Spinal cord (tissue), 10 donors: ENCODE results near the gene SLCO3A1. TPM values are rescaled to one million over a fixed set of nuclear protein-coding genes. Genes with fewer than 3 reads are reported as not detected.

Experiments used
- DNase-seq, 6 donors: peaks; one replicate each; pipeline versions ENCODE4 v3.0.0 to v3.0.0-alpha.2; 2013 to 2015; ENCODE audit warnings: low spot score in 6 of 6, low read depth in 4 of 6
- H3K27ac ChIP-seq: one replicate; pipeline ENCODE4 v1.5.1; 2013; ENCODE audit warnings: low read depth, low read length, control low read depth
- H3K27me3 ChIP-seq: one replicate; pipeline ENCODE4 v1.6.1; 2013; ENCODE audit warnings: low read length; ENCODE audit not compliant: control insufficient read depth, insufficient read depth
- H3K36me3 ChIP-seq: one replicate; pipeline ENCODE4 v1.6.1; 2013; ENCODE audit warnings: low read length; ENCODE audit not compliant: control insufficient read depth, insufficient read depth
- H3K4me1 ChIP-seq: one replicate; pipeline ENCODE4 v1.6.1; 2013; ENCODE audit warnings: low read length; ENCODE audit not compliant: control insufficient read depth, insufficient read depth
- H3K4me3 ChIP-seq: one replicate; pipeline ENCODE4 v1.5.1; 2013; ENCODE audit warnings: low read depth, low read length, control low read depth
- H3K9me3 ChIP-seq: one replicate; pipeline ENCODE4 v1.6.1; 2013; ENCODE audit warnings: low read length; ENCODE audit not compliant: control insufficient read depth, insufficient read depth
- WGBS: methylation state at CpG from one replicate; pipeline ENCODE4 v1.1.5; 2013; ENCODE audit warnings: missing lambda C conversion rate; ENCODE audit not compliant: insufficient coverage; 5-methylcytosine and 5-hydroxymethylcytosine counted together
- polyA plus RNA-seq, 2 donors: library from polyadenylated mRNA; unstranded; fragments of 120-200 nt; gene quantifications; one replicate each; pipeline ENCODE4 v1.2.1, GENCODE V29; 2013; ENCODE audit not compliant: insufficient read length in 2 of 2
- total RNA-seq, 2 donors: library from RNA; depleted of rRNA in 1 of 2; stranded (reverse); fragments of 120-200 nt in 1 of 2; fragments of >200 nt in 1 of 2; gene quantifications; one replicate each; pipeline versions ENCODE4 v1.2.3 to v1.2.4, GENCODE V29; 2013 to 2014
- donor health status: healthy.

The SLCO3A1 gene
- total and polyA plus RNA-seq, 4 donors: 4.6 to 22.2 (median 13.0) TPM

- no peak for DNase-seq
- 92% methylated on average over 3 of the region's 3 CpGs for WGBS
- Histone ChIP-seq H3K4me3 (no peak overlapping the region), H3K36me3 (no peaks in the 10 kb centered on the region), H3K9me3 (no peaks in the 10 kb centered on the region), H3K4me1 (peaks cover 17% of the 10 kb centered on the region), H3K27ac (no peak overlapping the region), H3K27me3 (no peaks in the 10 kb centered on the region)
Measured at GRCh38 chr15:92079047-92079446, 225.5 kb downstream of the SLCO3A1 start.

- WGBS: 77% methylated on average over 8 of the region's 10 CpGs
- no peak for DNase-seq
- Histone ChIP-seq H3K4me1 (peaks cover 12% of the 10 kb centered on the region), H3K9me3 (no peaks in the 10 kb centered on the region), H3K27ac (no peak overlapping the region), H3K36me3 (no peaks in the 10 kb centered on the region), H3K4me3 (no peak overlapping the region), H3K27me3 (no peaks in the 10 kb centered on the region)
Measured at GRCh38 chr15:92079647-92080255, 226.2 kb downstream of the SLCO3A1 start.

GRCh38 chr15:92082006-92082843, 228.7 kb downstream of the SLCO3A1 start:
- Histone ChIP-seq H3K4me1 (peaks cover 10% of the 10 kb centered on the region), H3K36me3 (no peaks in the 10 kb centered on the region), H3K27ac (no peak overlapping the region), H3K9me3 (no peaks in the 10 kb centered on the region), H3K4me3 (no peak overlapping the region), H3K27me3 (no peaks in the 10 kb centered on the region)
- WGBS: 12% methylated on average over 8 of the region's 10 CpGs
- DNase-seq: peak; percentile 62 to 96 (median 71)

GRCh38 chr15:92083190-92083589, 229.7 kb downstream of the SLCO3A1 start:
- no peak for DNase-seq
- no peaks in the 10 kb centered on the region for H3K9me3 ChIP-seq
- no peaks in the 10 kb centered on the region for H3K36me3 ChIP-seq
- 86% methylated on average over 1 of the region's 4 CpGs for WGBS
- no peak overlapping the region for H3K4me3 ChIP-seq
- no peaks in the 10 kb centered on the region for H3K27me3 ChIP-seq
- peaks cover 5% of the 10 kb centered on the region for H3K4me1 ChIP-seq
- H3K27ac ChIP-seq: no peak overlapping the region

- DNase-seq: no peak
- Histone ChIP-seq H3K4me3 (no peak overlapping the region), H3K27ac (no peak overlapping the region), H3K27me3 (no peaks in the 10 kb centered on the region), H3K4me1 (peaks cover 12% of the 10 kb centered on the region), H3K9me3 (no peaks in the 10 kb centered on the region), H3K36me3 (no peaks in the 10 kb centered on the region)
- WGBS: no CpG with 5 or more reads among the region's 2 CpGs
Measured at GRCh38 chr15:92087211-92087610, 233.7 kb downstream of the SLCO3A1 start.

GRCh38 chr15:92091155-92091734, 237.7 kb downstream of the SLCO3A1 start:
- H3K4me3 ChIP-seq: no peak overlapping the region
- H3K36me3 ChIP-seq: no peaks in the 10 kb centered on the region
- no peak overlapping the region for H3K27ac ChIP-seq
- H3K9me3 ChIP-seq: no peaks in the 10 kb centered on the region
- 67% methylated on average over 16 of the region's 17 CpGs for WGBS
- no peaks in the 10 kb centered on the region for H3K27me3 ChIP-seq
- peak in 3 of 6 donors; percentile 50 to 92 (median 68) for DNase-seq
- H3K4me1 ChIP-seq: peaks cover 12% of the 10 kb centered on the region

GRCh38 chr15:92092289-92093105, 239.0 kb downstream of the SLCO3A1 start:
- no peaks in the 10 kb centered on the region for H3K27me3 ChIP-seq
- WGBS: 98% methylated on average over 6 of the region's 10 CpGs
- no peak overlapping the region for H3K4me3 ChIP-seq
- no peaks in the 10 kb centered on the region for H3K9me3 ChIP-seq
- H3K36me3 ChIP-seq: no peaks in the 10 kb centered on the region
- peaks cover 15% of the 10 kb centered on the region for H3K4me1 ChIP-seq
- H3K27ac ChIP-seq: no peak overlapping the region
- no peak for DNase-seq

- no peak overlapping the region for H3K4me3 ChIP-seq
- H3K9me3 ChIP-seq: no peaks in the 10 kb centered on the region
- H3K36me3 ChIP-seq: no peaks in the 10 kb centered on the region
- H3K27me3 ChIP-seq: no peaks in the 10 kb centered on the region
- DNase-seq: no peak
- 93% methylated on average over 4 of the region's 4 CpGs for WGBS
- H3K27ac ChIP-seq: no peak overlapping the region
- H3K4me1 ChIP-seq: peaks cover 17% of the 10 kb centered on the region
Measured at GRCh38 chr15:92095693-92096092, 242.2 kb downstream of the SLCO3A1 start.

GRCh38 chr15:92097474-92098178, 244.1 kb downstream of the SLCO3A1 start:
- H3K27me3 ChIP-seq: no peaks in the 10 kb centered on the region
- WGBS: 44% methylated on average over 11 of the region's 17 CpGs
- no peak overlapping the region for H3K27ac ChIP-seq
- H3K36me3 ChIP-seq: no peaks in the 10 kb centered on the region
- H3K9me3 ChIP-seq: no peaks in the 10 kb centered on the region
- no peak overlapping the region for H3K4me3 ChIP-seq
- peak; percentile 54 to 97 (median 66) for DNase-seq
- H3K4me1 ChIP-seq: peaks cover 9% of the 10 kb centered on the region
